Measurements from ENCODE around the gene SCML2.
"Not testable (repeated sequence)": the region's sequence is repeated elsewhere in the genome, so short reads cannot be mapped to it uniquely, and the experiment has no call there.

The SCML2 gene

GRCh38 chrX:18389966-18390365 lies 35.5 kb upstream of the SCML2 start:
- Histone ChIP-seq H3K4me3 (ENCODE audit: low read depth, low read length) (no peak overlapping the region), H3K9ac (no peak overlapping the region), H3K9me3 (ENCODE audit: control insufficient read depth, low read length) (no peaks in the 10 kb centered on the region), H2AFZ (no peak overlapping the region), H3K36me3 (ENCODE audit: control insufficient read depth, insufficient read depth, low read length) (no peaks in the 10 kb centered on the region), H3K79me2 (no peaks in the 10 kb centered on the region), H3K27ac (no peak overlapping the region), H3K27me3 (ENCODE audit: control insufficient read depth, insufficient read depth, low read length) (no peaks in the 10 kb centered on the region), H3K4me2 (ENCODE audit: low read length) (no peak overlapping the region), H3K4me1 (no peaks in the 10 kb centered on the region)
- TF ChIP-seq, protein P1, sequence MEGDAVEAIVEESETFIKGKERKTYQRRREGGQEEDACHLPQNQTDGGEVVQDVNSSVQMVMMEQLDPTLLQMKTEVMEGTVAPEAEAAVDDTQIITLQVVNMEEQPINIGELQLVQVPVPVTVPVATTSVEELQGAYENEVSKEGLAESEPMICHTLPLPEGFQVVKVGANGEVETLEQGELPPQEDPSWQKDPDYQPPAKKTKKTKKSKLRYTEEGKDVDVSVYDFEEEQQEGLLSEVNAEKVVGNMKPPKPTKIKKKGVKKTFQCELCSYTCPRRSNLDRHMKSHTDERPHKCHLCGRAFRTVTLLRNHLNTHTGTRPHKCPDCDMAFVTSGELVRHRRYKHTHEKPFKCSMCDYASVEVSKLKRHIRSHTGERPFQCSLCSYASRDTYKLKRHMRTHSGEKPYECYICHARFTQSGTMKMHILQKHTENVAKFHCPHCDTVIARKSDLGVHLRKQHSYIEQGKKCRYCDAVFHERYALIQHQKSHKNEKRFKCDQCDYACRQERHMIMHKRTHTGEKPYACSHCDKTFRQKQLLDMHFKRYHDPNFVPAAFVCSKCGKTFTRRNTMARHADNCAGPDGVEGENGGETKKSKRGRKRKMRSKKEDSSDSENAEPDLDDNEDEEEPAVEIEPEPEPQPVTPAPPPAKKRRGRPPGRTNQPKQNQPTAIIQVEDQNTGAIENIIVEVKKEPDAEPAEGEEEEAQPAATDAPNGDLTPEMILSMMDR (IDR thresholded peaks at IDR 0.05): no peak

DNA sequence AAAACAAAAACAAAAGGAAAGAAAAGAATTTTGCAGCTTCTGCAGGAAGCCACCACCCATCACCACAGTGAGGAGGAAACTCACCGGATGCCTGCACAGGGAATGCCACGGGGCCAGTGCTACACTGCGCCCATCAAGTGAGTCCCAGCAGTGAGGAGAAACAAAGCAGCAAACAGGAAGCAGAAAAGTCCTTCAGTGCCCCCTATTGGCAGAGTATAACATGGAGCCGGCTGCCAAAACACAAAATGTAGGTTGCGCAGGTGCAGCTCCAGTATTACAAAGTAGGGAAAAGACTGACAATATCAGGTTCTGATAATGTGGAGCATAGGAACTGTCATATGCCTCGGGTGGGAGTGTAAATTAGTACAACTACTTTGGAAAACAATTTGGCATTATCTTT lies 23.3 kb upstream of the SCML2 start:
- Histone ChIP-seq H3K9me3 (ENCODE audit: control insufficient read depth, low read length) (no peaks in the 10 kb centered on the region), H3K4me1 (no peaks in the 10 kb centered on the region), H2AFZ (no peak overlapping the region), H3K27ac (no peak overlapping the region), H3K79me2 (no peaks in the 10 kb centered on the region), H3K4me3 (ENCODE audit: low read depth, low read length) (no peak overlapping the region), H3K36me3 (ENCODE audit: control insufficient read depth, insufficient read depth, low read length) (no peaks in the 10 kb centered on the region), H3K9ac (no peak overlapping the region), H3K27me3 (ENCODE audit: control insufficient read depth, insufficient read depth, low read length) (no peaks in the 10 kb centered on the region), H3K4me2 (ENCODE audit: low read length) (no peak overlapping the region)
- TF ChIP-seq, protein P1 (IDR thresholded peaks at IDR 0.05): peak; percentile 54

DNA sequence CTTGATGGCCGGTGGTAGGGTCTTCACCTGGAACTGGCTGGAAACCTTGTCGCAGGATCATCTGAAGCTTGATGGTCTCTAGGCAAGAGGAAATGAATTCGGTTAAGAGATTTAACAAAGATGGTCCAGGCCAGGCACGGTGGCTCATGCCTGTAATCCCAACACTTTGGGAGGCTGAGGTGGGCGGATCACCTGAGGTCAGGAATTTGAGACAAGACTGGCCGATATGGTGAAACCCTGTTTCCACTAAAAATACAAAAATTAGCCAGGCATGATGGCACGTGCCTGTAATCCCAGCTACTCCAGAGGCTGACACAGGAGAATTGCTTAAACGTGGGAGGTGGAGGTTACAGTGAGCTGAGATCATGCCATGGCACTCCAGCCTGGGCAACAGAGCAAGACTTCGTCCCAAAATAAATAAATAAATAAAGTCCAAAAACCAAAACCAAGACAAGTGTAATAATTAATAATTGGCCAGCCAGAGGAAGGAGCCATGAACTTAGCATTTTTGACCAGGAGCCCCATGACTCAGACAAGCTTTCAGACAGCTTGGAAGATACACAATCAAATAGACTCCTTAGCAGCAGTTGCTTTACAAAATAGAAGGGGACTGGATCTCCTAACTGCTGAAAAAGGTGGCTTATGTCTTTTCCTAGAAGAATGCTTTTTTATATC lies 20.8 kb upstream of the SCML2 start:
- not testable (repeated sequence) for H3K79me2 ChIP-seq; H3K27me3 ChIP-seq (ENCODE audit: control insufficient read depth, insufficient read depth, low read length); H2AFZ ChIP-seq; H3K36me3 ChIP-seq (ENCODE audit: control insufficient read depth, insufficient read depth, low read length); H3K4me3 ChIP-seq (ENCODE audit: low read depth, low read length); H3K4me2 ChIP-seq (ENCODE audit: low read length); H3K27ac ChIP-seq; H3K4me1 ChIP-seq; H3K9ac ChIP-seq; H3K9me3 ChIP-seq (ENCODE audit: control insufficient read depth, low read length)

- not testable (repeated sequence) for H3K9ac ChIP-seq; H3K27me3 ChIP-seq (ENCODE audit: control insufficient read depth, insufficient read depth, low read length); H3K4me1 ChIP-seq; H3K79me2 ChIP-seq; H3K4me2 ChIP-seq (ENCODE audit: low read length); H3K36me3 ChIP-seq (ENCODE audit: control insufficient read depth, insufficient read depth, low read length); H2AFZ ChIP-seq; H3K4me3 ChIP-seq (ENCODE audit: low read depth, low read length); H3K9me3 ChIP-seq (ENCODE audit: control insufficient read depth, low read length); H3K27ac ChIP-seq
Observed at GRCh38 chrX:18369096-18369495, 14.6 kb upstream of the SCML2 start.

DNA sequence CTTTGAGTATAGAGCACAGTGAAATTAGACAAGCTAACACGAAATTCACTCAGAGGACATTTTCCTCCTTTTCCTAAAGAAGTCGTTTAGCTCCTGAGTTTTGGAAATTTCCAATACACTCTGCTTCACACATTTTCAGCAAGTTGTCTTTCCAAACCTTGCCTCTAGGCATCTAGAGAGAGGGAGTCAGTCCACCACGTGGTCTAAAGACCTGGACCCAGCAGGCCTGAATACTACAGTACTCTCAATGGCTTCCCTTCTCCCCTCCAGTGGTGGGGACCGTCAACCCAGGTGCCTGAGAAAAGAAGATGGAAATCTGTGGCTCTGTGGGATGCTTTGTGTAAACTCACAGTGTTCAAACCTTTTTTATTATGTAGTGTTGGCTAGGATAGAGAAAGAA lies 13.9 kb upstream of the SCML2 start:
- Histone ChIP-seq H3K79me2 (no peaks in the 10 kb centered on the region), H3K9ac (no peak overlapping the region), H3K27me3 (ENCODE audit: control insufficient read depth, insufficient read depth, low read length) (no peaks in the 10 kb centered on the region), H3K4me3 (ENCODE audit: low read depth, low read length) (no peak overlapping the region), H3K9me3 (ENCODE audit: control insufficient read depth, low read length) (no peaks in the 10 kb centered on the region), H2AFZ (no peak overlapping the region), H3K36me3 (ENCODE audit: control insufficient read depth, insufficient read depth, low read length) (no peaks in the 10 kb centered on the region), H3K4me1 (no peaks in the 10 kb centered on the region), H3K27ac (no peak overlapping the region), H3K4me2 (ENCODE audit: low read length) (no peak overlapping the region)
- TF ChIP-seq, protein P1 (IDR thresholded peaks at IDR 0.05): no peak

GRCh38 chrX:18360867-18361266 lies 6.4 kb upstream of the SCML2 start:
- Histone ChIP-seq H3K27me3 (ENCODE audit: control insufficient read depth, insufficient read depth, low read length) (no peaks in the 10 kb centered on the region), H2AFZ (no peak overlapping the region), H3K79me2 (no peaks in the 10 kb centered on the region), H3K4me3 (ENCODE audit: low read depth, low read length) (no peak overlapping the region), H3K36me3 (ENCODE audit: control insufficient read depth, insufficient read depth, low read length) (no peaks in the 10 kb centered on the region), H3K4me2 (ENCODE audit: low read length) (no peak overlapping the region), H3K4me1 (no peaks in the 10 kb centered on the region), H3K9me3 (ENCODE audit: control insufficient read depth, low read length) (no peaks in the 10 kb centered on the region), H3K27ac (no peak overlapping the region), H3K9ac (no peak overlapping the region)
- TF ChIP-seq, protein P1 (IDR thresholded peaks at IDR 0.05): no peak
